ENCODE data around the gene KRTAP20-3. TPM values are rescaled to one million over a fixed set of nuclear protein-coding genes. Genes with fewer than 3 reads are reported as not detected.

KRTAP20-3 gene
- total RNA-seq, 1 donor from 2014 or later = not detected

- no peak for DNase-seq (ENCODE audit: low read depth, low spot score)
- no peaks in the 10 kb centered on the region for H3K36me3 Mint-ChIP-seq (ENCODE audit: low read depth)
- no peak overlapping the region for H3K4me3 Mint-ChIP-seq
- no peaks in the 10 kb centered on the region for H3K4me1 Mint-ChIP-seq
- peak overlapping the region; percentile 22 for H3K27ac Mint-ChIP-seq (ENCODE audit: unreplicated experiment)
- no peak for TF ChIP-seq CTCF (conservative IDR thresholded peaks at IDR 0.05)
- no peaks in the 10 kb centered on the region for H3K27me3 Mint-ChIP-seq (ENCODE audit: low read depth)
- H3K9me3 Mint-ChIP-seq = peaks cover 20% of the 10 kb centered on the region
Observed at GRCh38 chr21:30638686-30639085, 4.0 kb upstream of the KRTAP20-3 start.

- H3K9me3 Mint-ChIP-seq = peaks cover 25% of the 10 kb centered on the region
- DNase-seq (ENCODE audit: low read depth, low spot score) = no peak
- no peaks in the 10 kb centered on the region for H3K4me1 Mint-ChIP-seq
- no peak overlapping the region for H3K27ac Mint-ChIP-seq (ENCODE audit: unreplicated experiment)
- H3K36me3 Mint-ChIP-seq (ENCODE audit: low read depth) = peaks cover 4% of the 10 kb centered on the region
- no peak overlapping the region for H3K4me3 Mint-ChIP-seq
- TF ChIP-seq CTCF (conservative IDR thresholded peaks at IDR 0.05) = no peak
- H3K27me3 Mint-ChIP-seq (ENCODE audit: low read depth) = peaks cover 2% of the 10 kb centered on the region
Observed at GRCh38 chr21:30646904-30647414, 4.3 kb downstream of the KRTAP20-3 start.

GRCh38 chr21:30652891-30653290, 10.2 kb downstream of the KRTAP20-3 start:
- peaks cover 4% of the 10 kb centered on the region for H3K36me3 Mint-ChIP-seq (ENCODE audit: low read depth)
- no peak for TF ChIP-seq CTCF (conservative IDR thresholded peaks at IDR 0.05)
- peaks cover 5% of the 10 kb centered on the region for H3K27me3 Mint-ChIP-seq (ENCODE audit: low read depth)
- H3K4me3 Mint-ChIP-seq = no peak overlapping the region
- peaks cover 17% of the 10 kb centered on the region for H3K9me3 Mint-ChIP-seq
- H3K4me1 Mint-ChIP-seq = no peaks in the 10 kb centered on the region
- H3K27ac Mint-ChIP-seq (ENCODE audit: unreplicated experiment) = no peak overlapping the region
- no peak for DNase-seq (ENCODE audit: low read depth, low spot score)

GRCh38 chr21:30668776-30669175, 26.1 kb downstream of the KRTAP20-3 start:
- Mint-ChIP-seq H3K36me3 (ENCODE audit: low read depth) (peaks cover 7% of the 10 kb centered on the region), H3K4me1 (no peaks in the 10 kb centered on the region), H3K27me3 (ENCODE audit: low read depth) (no peaks in the 10 kb centered on the region), H3K9me3 (peaks cover 29% of the 10 kb centered on the region), H3K4me3 (no peak overlapping the region), H3K27ac (ENCODE audit: unreplicated experiment) (no peak overlapping the region)
- DNase-seq (ENCODE audit: low read depth, low spot score) = no peak
- TF ChIP-seq CTCF (conservative IDR thresholded peaks at IDR 0.05) = no peak

GRCh38 chr21:30672985-30673650, 30.5 kb downstream of the KRTAP20-3 start:
- Mint-ChIP-seq H3K9me3 (peaks cover 28% of the 10 kb centered on the region), H3K4me3 (no peak overlapping the region), H3K36me3 (ENCODE audit: low read depth) (peaks cover 12% of the 10 kb centered on the region), H3K27ac (ENCODE audit: unreplicated experiment) (no peak overlapping the region), H3K4me1 (no peaks in the 10 kb centered on the region), H3K27me3 (ENCODE audit: low read depth) (peaks cover 2% of the 10 kb centered on the region)
- DNase-seq (ENCODE audit: low read depth, low spot score) = no peak
- no peak for TF ChIP-seq CTCF (conservative IDR thresholded peaks at IDR 0.05)

Measured in neural crest cell (in vitro differentiated cells).